Measurements from ENCODE around the gene ARFGAP3.

ARFGAP3 gene

GRCh38 chr22:42897960-42898359, 40.9 kb upstream of the ARFGAP3 start:
- Histone ChIP-seq H3K9ac (ENCODE audit: low read depth, low read length) (no peak overlapping the region), H3K36me3 (ENCODE audit: insufficient read depth, low read length) (peaks cover 29% of the 10 kb centered on the region), H3K9me3 (ENCODE audit: insufficient read depth, low read length, severe bottlenecking) (no peaks in the 10 kb centered on the region), H4K20me1 (ENCODE audit: insufficient read depth, low read length) (peaks cover 65% of the 10 kb centered on the region), H3K4me3 (ENCODE audit: low read depth in 1 of 2, low read length in 2 of 2) (no peak overlapping the region), H2AFZ (ENCODE audit: low read depth, low read length) (no peak overlapping the region), H3K27me3 (ENCODE audit: insufficient read depth, low read length, poor library complexity) (no peaks in the 10 kb centered on the region), H3K27ac (ENCODE audit: low read length) (no peak overlapping the region), H3K4me1 (ENCODE audit: insufficient read depth, low read length) (no peaks in the 10 kb centered on the region), H3K79me2 (ENCODE audit: insufficient read depth, low read length) (peaks cover 20% of the 10 kb centered on the region), H3K4me2 (ENCODE audit: insufficient read depth, low read length) (no peak overlapping the region)
- TF ChIP-seq CTCF (IDR thresholded peaks at IDR 0.05; ENCODE audit: borderline replicate concordance, extremely low read depth, low read length, poor library complexity, severe bottlenecking) = no peak
- TF ChIP-seq EZH2 (IDR thresholded peaks at IDR 0.05; ENCODE audit: borderline replicate concordance, low read depth, low read length, severe bottlenecking) = no peak
- ATAC-seq (ENCODE audit: insufficient read depth, low read depth) (no peak), DNase-seq (no peak)

GRCh38 chr22:42895541-42895981, 38.5 kb upstream of the ARFGAP3 start:
- Histone ChIP-seq H4K20me1 (ENCODE audit: insufficient read depth, low read length) (peaks cover 47% of the 10 kb centered on the region), H2AFZ (ENCODE audit: low read depth, low read length) (no peak overlapping the region), H3K27ac (ENCODE audit: low read length) (no peak overlapping the region), H3K36me3 (ENCODE audit: insufficient read depth, low read length) (peaks cover 26% of the 10 kb centered on the region), H3K4me1 (ENCODE audit: insufficient read depth, low read length) (no peaks in the 10 kb centered on the region), H3K79me2 (ENCODE audit: insufficient read depth, low read length) (peaks cover 20% of the 10 kb centered on the region), H3K9me3 (ENCODE audit: insufficient read depth, low read length, severe bottlenecking) (no peaks in the 10 kb centered on the region), H3K27me3 (ENCODE audit: insufficient read depth, low read length, poor library complexity) (no peaks in the 10 kb centered on the region), H3K9ac (ENCODE audit: low read depth, low read length) (no peak overlapping the region), H3K4me3 (ENCODE audit: low read depth in 1 of 2, low read length in 2 of 2) (no peak overlapping the region), H3K4me2 (ENCODE audit: insufficient read depth, low read length) (no peak overlapping the region)
- ATAC-seq (ENCODE audit: insufficient read depth, low read depth) (no peak), DNase-seq (no peak)
- TF ChIP-seq EZH2 (IDR thresholded peaks at IDR 0.05; ENCODE audit: borderline replicate concordance, low read depth, low read length, severe bottlenecking) (no peak), CTCF (IDR thresholded peaks at IDR 0.05; ENCODE audit: borderline replicate concordance, extremely low read depth, low read length, poor library complexity, severe bottlenecking) (no peak)

GRCh38 chr22:42895087-42895486, 38.0 kb upstream of the ARFGAP3 start:
- Histone ChIP-seq H3K27ac (ENCODE audit: low read length) (no peak overlapping the region), H4K20me1 (ENCODE audit: insufficient read depth, low read length) (peaks cover 47% of the 10 kb centered on the region), H3K36me3 (ENCODE audit: insufficient read depth, low read length) (peaks cover 25% of the 10 kb centered on the region), H3K27me3 (ENCODE audit: insufficient read depth, low read length, poor library complexity) (no peaks in the 10 kb centered on the region), H3K9me3 (ENCODE audit: insufficient read depth, low read length, severe bottlenecking) (no peaks in the 10 kb centered on the region), H3K9ac (ENCODE audit: low read depth, low read length) (no peak overlapping the region), H3K4me1 (ENCODE audit: insufficient read depth, low read length) (no peaks in the 10 kb centered on the region), H3K4me3 (ENCODE audit: low read depth in 1 of 2, low read length in 2 of 2) (no peak overlapping the region), H2AFZ (ENCODE audit: low read depth, low read length) (no peak overlapping the region), H3K4me2 (ENCODE audit: insufficient read depth, low read length) (no peak overlapping the region), H3K79me2 (ENCODE audit: insufficient read depth, low read length) (peaks cover 20% of the 10 kb centered on the region)
- no peak for ATAC-seq (ENCODE audit: insufficient read depth, low read depth)
- no peak for TF ChIP-seq EZH2 (IDR thresholded peaks at IDR 0.05; ENCODE audit: borderline replicate concordance, low read depth, low read length, severe bottlenecking)
- TF ChIP-seq CTCF (IDR thresholded peaks at IDR 0.05; ENCODE audit: borderline replicate concordance, extremely low read depth, low read length, poor library complexity, severe bottlenecking) = no peak
- DNase-seq = no peak
